Uterine smooth muscle cell (primary cell): ENCODE measurements around the gene ZNF282. TPM values are rescaled to one million over a fixed set of nuclear protein-coding genes. Genes with fewer than 3 reads are reported as not detected.

Source experiments
- total RNA-seq: library from RNA; depleted of rRNA; stranded (reverse); fragments of >200 nt; gene quantifications from 2 replicates; pipeline ENCODE4 v1.2.3, GENCODE V29; 2014

ZNF282 gene
- total RNA-seq: 18.5 and 20.1 TPM in 2 replicates

GRCh38 chr7:149195180-149196150 is at the start of gene ZNF282:
ZNF282 (plus strand) TSS chr7:149195546; CDS start chr7:149195590, 44 bp downstream.

GRCh38 chr7:149147072-149147751 is 48.1 kb upstream of the ZNF282 start, which contains the start of gene ZNF398:
ZNF398 (plus strand) TSS chr7:149147453; CDS start chr7:149147743, 290 bp downstream.

GRCh38 chr7:149239345-149240143 is 44.2 kb downstream of the ZNF282 start, which contains the start of gene ZNF212:
ZNF212 (plus strand) TSS chr7:149239651; CDS start chr7:149239779, 128 bp downstream.

GRCh38 chr7:149261829-149262617 is 66.7 kb downstream of the ZNF282 start, which contains the start of gene ZNF783:
ZNF783 (plus strand) TSS chr7:149262196; CDS start chr7:149262334, 138 bp downstream.

Other genes with a start within 250 kb of the ZNF282 start
- gene PDIA4, start 167.0 kb upstream of the ZNF282 start, total RNA-seq: 404 and 710 TPM in 2 replicates
- gene ZNF786, start 104.8 kb upstream of the ZNF282 start, total RNA-seq: 6.3 and 6.7 TPM in 2 replicates
- gene ZNF425, start 69.2 kb upstream of the ZNF282 start, total RNA-seq: 1.9 and 5.0 TPM in 2 replicates
- 7.0 and 7.4 TPM in 2 replicates for gene ZNF398, start 48.1 kb upstream of the ZNF282 start, total RNA-seq
- 4.0 and 5.4 TPM in 2 replicates for gene ZNF212, start 44.1 kb downstream of the ZNF282 start, total RNA-seq
- gene ZNF783, start 66.7 kb downstream of the ZNF282 start, total RNA-seq: 8.5 and 13.2 TPM in 2 replicates